HG03175 (cell line): Measurements from ENCODE around the gene COIL.
"Not testable (repeated sequence)": the region's sequence is repeated elsewhere in the genome, so short reads cannot be mapped to it uniquely, and the experiment has no call there.

Experiments
- ATAC-seq: cut with Tn5 transposase; IDR thresholded peaks from one replicate; pipeline ENCODE4 v1.9.1; 2021; ENCODE audit warnings: mild to moderate bottlenecking, moderate library complexity; ENCODE audit not compliant: unreplicated experiment

The COIL gene

GRCh38 chr17:56960596-56961538 lies at the start of gene COIL:
Gene COIL, minus strand, starts transcription at chr17:56961050. Its CDS starts 31 bp downstream, at chr17:56961019.
- peak; percentile 95 for ATAC-seq

DNA sequence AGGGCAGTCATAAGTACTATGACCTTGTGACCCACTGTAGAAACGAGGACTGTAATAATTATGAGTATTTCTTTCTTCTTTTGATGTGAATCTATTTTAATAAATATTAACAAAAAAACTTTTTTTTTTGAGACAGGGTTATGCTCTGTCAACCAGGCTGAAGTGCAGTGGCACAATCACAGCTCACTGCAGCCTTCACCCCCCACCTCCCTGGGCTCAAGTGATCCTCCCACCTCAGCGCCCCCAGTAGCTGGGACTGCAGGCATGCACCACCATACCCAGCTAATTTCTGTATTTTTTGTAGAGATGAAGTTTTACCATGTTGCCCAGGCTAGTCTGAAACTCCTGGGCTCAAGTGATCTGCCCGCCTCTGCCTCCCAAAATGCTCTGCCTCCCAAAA lies 49.6 kb upstream of the COIL start:
- no peak for ATAC-seq

DNA sequence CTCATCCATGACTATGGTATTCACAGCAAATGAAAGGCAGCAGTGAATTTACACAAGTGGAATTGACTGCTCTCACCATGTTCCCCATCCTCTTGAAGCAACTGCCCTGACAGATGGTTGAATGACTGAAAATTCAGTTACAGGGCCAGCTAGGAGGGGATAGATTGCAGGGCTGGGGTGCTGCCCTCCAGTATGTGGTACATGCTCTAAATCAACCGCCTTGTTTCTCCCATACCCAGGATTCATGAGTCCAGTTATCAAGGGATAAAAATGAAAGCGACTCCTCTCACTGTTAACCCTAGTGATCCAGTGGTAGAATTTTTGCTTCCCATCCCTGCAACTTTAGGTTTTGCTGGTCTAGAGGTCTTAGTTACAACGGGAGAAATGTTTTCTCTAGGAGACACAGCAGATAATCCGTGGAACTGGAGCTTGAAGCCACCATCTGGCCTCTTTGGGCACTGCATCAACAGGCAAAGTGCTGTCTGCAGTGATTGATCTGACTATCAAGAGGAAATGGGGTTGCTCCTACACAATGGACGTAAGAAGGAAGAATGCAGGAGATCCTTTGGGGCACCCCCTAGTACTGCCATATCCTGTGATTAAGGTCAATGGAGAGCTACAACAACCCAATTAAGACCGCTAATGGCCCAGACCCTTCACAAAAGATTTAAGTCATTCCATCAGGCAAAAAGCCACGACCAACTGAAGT lies 49.0 kb upstream of the COIL start:
- ATAC-seq: peak; percentile 53

GRCh38 chr17:57008958-57009357 lies 48.1 kb upstream of the COIL start:
- ATAC-seq: no peak

DNA sequence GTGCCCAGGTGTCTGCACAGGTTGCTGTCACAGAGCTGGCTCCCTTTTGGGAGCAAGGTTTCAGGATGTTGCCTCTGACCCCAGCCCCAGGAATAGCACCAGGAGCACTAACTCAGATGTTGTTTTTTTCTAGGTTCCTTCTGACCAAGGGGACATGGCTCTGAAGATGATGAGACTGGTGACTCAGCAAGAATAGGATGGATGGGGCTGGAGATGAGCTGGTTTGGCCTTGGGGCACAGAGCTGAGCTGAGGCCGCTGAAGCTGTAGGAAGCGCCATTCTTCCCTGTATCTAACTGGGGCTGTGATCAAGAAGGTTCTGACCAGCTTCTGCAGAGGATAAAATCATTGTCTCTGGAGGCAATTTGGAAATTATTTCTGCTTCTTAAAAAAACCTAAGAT lies 45.2 kb upstream of the COIL start:
- ATAC-seq: no peak

GRCh38 chr17:57004944-57005579 lies 44.2 kb upstream of the COIL start:
- ATAC-seq: peak; percentile 87

- ATAC-seq: no peak
These were observed 42.1 kb upstream of the COIL start for GRCh38 chr17:57002904-57003303.

GRCh38 chr17:57001541-57001940 lies 40.7 kb upstream of the COIL start:
- no peak for ATAC-seq

DNA sequence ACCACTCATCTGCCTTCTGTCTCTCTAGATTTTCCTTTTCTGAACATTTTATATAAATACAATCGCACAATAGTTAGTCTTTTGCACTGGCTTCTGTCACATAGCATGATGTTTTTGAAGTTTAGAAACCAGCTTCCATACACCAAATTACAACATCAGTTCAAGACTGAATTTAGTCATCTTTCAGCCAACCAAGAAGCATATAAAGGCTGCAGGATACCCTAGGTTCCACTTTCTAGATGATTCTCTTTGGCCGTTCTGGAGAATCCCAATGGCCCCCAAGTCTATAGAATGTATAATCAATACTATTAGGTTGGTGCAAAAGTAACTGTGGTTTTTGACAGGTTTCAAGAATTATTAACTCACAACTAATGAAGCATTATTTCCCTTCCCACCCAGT lies 36.5 kb upstream of the COIL start:
- no peak for ATAC-seq

- ATAC-seq: no peak
These were observed 34.9 kb upstream of the COIL start for GRCh38 chr17:56995766-56996165.

- no peak for ATAC-seq
These were observed 33.4 kb upstream of the COIL start for GRCh38 chr17:56994009-56994792.

DNA sequence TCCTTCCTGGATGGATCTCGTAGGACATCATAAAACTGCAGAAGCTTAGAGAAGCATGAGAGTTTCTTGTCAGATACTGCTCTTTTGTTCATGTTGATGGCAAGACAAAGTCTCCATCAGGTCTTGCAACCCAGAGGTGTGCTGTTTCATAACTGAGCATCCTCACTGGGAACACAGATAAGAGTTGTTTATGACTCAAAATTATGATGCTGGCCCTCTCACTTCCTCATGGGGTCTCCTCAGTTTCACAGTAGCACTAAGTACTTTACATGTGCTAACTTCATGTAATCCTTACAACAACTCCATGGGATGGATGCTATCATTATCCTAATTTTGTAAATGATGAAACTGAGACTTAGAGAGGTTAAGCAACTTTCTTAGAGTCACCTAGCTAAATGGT lies 31.5 kb upstream of the COIL start:
- no peak for ATAC-seq

DNA sequence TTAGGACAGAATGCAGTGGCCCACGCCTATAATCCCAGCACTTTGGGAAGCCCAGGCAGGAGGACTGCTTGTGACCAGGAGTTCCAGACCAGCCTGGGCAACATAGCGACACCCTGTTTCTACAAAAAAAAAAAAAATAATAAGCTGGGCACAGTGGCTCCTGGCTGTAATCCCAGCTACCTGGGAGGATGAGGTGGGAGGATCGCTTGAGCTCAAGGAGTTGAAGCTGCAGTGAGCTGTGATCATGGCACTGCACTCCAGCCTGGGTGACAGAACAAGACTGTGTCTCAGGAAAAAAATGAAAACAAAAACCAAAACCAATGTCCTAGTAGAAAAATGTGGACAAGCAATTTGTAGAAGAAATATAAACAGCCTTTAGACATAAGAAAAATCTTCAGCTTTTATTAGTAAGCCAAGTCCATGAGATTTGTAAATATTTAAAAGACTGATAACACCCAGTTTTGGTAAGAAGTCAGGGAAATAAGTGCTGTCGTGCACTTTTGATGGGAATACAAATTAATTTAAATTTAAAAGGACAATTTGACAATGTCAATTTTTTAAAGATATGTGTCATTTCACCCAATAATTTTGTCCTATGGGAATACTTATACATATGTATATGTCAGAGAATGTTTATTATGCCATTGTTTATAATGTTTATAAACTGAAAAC lies 28.2 kb upstream of the COIL start:
- no peak for ATAC-seq

DNA sequence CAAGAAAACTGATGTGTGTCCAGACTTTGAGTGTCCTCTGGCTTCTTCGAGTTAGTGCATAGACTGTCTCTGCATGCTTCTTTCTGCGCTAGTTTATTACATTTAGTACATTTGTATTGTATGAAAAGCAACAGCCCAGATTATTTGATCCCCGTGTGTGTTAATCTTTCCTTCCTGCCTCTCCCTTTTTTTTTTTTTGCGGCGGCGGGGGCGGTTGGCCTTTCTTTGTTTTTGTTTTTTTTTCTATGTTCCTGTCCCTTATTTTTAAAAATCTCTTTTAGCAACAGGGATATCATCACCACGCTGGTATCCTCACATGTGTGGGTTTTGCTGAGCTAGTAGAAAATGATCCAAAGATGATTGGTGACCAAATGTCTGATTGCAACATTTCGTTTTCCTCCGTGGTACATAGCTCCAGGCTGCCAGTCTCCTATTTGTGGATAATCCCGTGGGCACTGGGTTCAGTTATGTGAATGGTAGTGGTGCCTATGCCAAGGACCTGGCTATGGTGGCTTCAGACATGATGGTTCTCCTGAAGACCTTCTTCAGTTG lies 26.5 kb upstream of the COIL start:
- no peak for ATAC-seq

DNA sequence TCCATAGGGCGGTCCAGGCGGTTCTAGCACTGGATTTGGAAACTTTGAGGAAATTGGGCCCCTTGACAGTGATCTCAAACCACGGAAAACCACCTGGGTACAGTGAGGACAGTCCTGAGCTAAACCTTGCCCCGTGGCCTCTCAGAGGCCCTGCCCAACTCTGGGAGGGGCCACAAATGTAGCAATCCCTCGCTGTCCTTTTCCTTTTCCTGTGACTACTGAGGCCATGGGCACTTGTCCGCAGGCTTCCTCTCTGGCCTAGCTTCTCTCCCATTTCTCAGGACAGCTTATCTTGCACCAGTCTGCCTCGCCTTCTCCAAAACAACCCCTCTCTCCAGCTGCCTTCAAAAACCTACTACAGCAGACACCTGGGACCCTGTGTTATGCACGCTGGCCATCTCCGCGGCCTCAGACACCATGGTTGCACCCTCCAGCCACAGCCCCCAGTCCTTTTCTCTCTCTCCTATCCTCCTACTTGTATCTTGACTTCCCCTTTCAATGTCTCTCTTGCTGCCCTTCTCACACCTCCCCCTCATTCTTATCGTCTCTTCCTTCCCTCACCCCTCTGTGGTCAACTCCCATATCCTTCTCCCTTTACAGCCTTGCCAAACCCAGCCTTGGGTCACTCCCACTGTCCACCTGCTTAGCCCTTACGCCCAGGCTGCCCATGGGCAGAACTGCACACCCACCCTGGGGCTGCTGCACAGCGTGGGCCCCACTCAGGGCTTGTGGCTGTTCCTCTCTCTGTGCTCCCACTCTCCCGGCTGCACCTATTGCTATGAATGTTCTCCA lies 24.7 kb upstream of the COIL start:
- no peak for ATAC-seq

- ATAC-seq: no peak
These were observed 22.5 kb upstream of the COIL start for GRCh38 chr17:56983366-56983765.

DNA sequence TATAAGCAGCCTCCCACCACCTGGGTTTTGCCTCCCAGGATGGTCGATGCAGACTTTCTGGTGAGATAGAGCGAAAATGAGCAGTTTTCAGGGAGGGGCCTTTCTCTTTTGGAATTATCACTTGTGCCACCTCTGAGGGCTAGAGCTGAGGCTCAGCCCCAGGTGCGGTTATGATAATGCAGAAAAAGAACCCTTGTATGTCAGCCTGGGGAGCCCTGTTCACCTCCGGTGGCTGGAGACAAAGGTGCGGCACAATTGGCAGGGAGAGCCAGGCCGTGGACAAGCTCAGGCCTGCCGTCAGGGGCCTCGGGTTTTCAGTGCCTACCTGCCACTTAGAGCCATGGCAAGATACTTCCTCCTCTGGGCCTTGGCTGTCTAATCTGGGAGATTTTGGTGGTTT lies 21.5 kb upstream of the COIL start:
- no peak for ATAC-seq

DNA sequence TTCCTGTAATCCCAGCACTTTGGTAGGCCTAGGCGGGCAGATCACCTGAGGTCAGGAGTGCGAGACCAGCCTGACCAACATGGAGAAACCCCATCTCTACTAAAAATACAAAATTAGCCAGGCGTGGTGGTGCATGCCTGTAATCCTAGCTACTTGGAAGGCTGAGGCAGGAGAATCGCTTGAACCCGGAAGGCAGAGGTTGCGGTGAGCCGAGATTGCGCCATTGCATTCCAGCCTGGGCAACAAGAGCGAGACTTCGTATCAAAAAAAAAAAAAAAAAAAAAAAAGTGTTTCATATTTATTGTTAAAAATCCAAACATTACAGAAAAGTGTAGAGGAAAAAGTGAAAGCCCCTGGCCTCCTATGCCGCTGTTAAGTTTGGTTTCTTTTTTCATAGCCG lies 19.7 kb upstream of the COIL start:
- ATAC-seq: not testable (repeated sequence)

- peak; percentile 13 for ATAC-seq
These were observed 18.2 kb upstream of the COIL start for GRCh38 chr17:56979091-56979480.
